Esophagus squamous epithelium (tissue), 4 donors: ENCODE measurements around the gene ELOF1. TPM values are rescaled to one million over a fixed set of nuclear protein-coding genes. Genes with fewer than 3 reads are reported as not detected.

Experiments used
- small RNA-seq, 4 donors: library from RNA; depleted of rRNA; stranded (forward); fragments of <200 nt; gene quantifications; one replicate each; pipeline ENCODE3, GENCODE V24; 2016
- total RNA-seq, 4 donors: library from RNA; depleted of rRNA; stranded (reverse); fragments of >200 nt; gene quantifications; one replicate each; pipeline ENCODE4 v1.1.0, GENCODE V29; 2016

The ELOF1 gene
- total RNA-seq, 4 donors from 2014 or later: 21.7 to 31.6 (median 28.6) TPM

Small RNAs within 50 kb of the gene (small RNA-seq; reads per million reads assigned to genes)
- 0 reads per million in 4 donors for gene RN7SL833P

Other genes with a start within 250 kb of the ELOF1 start
- 10 to 100 TPM; 55.9 to 90.4 (median 73.8) TPM for gene RAB3D, start 219.6 kb downstream of the ELOF1 start, total RNA-seq
- 100 to 1,000 TPM in 2 of 4 donors, 10 to 100 TPM in 2; 80.1 to 173 (median 129) TPM for gene TMEM205, start 213.0 kb downstream of the ELOF1 start, total RNA-seq
- gene CCDC159, start 212.7 kb downstream of the ELOF1 start, total RNA-seq: 10 to 100 TPM in 1 of 4 donors, 1 to 10 TPM in 3; 5.7 to 17.7 (median 8.0) TPM
- 10 to 100 TPM in 1 of 4 donors, 1 to 10 TPM in 3; 5.1 to 14.2 (median 9.7) TPM for gene PLPPR2, start 203.8 kb downstream of the ELOF1 start, total RNA-seq
- gene SWSAP1, start 184.6 kb downstream of the ELOF1 start, total RNA-seq: 1 to 10 TPM; 1.0 to 2.9 (median 1.3) TPM
- gene EPOR, start 174.9 kb downstream of the ELOF1 start, total RNA-seq: 1 to 10 TPM in 2 of 4 donors, under 1 TPM in 2; 0.35 to 6.2 (median 1.0) TPM
- 1 to 10 TPM in 1 of 4 donors, under 1 TPM in 3; 0.22 to 1.9 (median 0.45) TPM for gene RGL3, start 139.9 kb downstream of the ELOF1 start, total RNA-seq
- 1 to 10 TPM in 1 of 4 donors, under 1 TPM in 1, not detected in 2; 0.19 to 8.8 TPM for gene ODAD3, start 124.1 kb downstream of the ELOF1 start, total RNA-seq
- gene PRKCSH, start 123.6 kb downstream of the ELOF1 start, total RNA-seq: 100 to 1,000 TPM in 1 of 4 donors, 10 to 100 TPM in 3; 64.1 to 107 (median 99.1) TPM
- not detected for gene ELAVL3, start 78.2 kb downstream of the ELOF1 start, total RNA-seq
- 10 to 100 TPM in 1 of 4 donors, 1 to 10 TPM in 3; 3.6 to 10.2 (median 5.0) TPM for gene ZNF653, start 53.4 kb downstream of the ELOF1 start, total RNA-seq
- 10 to 100 TPM; 41.4 to 47.1 (median 43.1) TPM for gene ECSIT, start 30.1 kb downstream of the ELOF1 start, total RNA-seq
- 100 to 1,000 TPM in 1 of 4 donors, 10 to 100 TPM in 3; 20.4 to 437 (median 45.0) TPM for gene CNN1, start 20.4 kb downstream of the ELOF1 start, total RNA-seq
- gene ACP5, start 18.4 kb upstream of the ELOF1 start, total RNA-seq: 10 to 100 TPM; 12.2 to 61.9 (median 33.0) TPM
- gene ZNF627, start 38.3 kb upstream of the ELOF1 start, total RNA-seq: 1 to 10 TPM; 3.5 to 9.2 (median 6.5) TPM
- gene ZNF823, start 179.7 kb upstream of the ELOF1 start, total RNA-seq: 10 to 100 TPM in 3 of 4 donors, 1 to 10 TPM in 1; 8.5 to 22.3 (median 11.8) TPM
- 1 to 10 TPM; 1.0 to 5.7 (median 2.4) TPM for gene ZNF441, start 207.8 kb upstream of the ELOF1 start, total RNA-seq
- gene ZNF491, start 239.3 kb upstream of the ELOF1 start, total RNA-seq: 1 to 10 TPM in 1 of 4 donors, under 1 TPM in 3; 0.13 to 2.3 (median 0.82) TPM